PC-9 (cell line): Measurements from ENCODE around the gene EDAR. TPM values are rescaled to one million over a fixed set of nuclear protein-coding genes. Genes with fewer than 3 reads are reported as not detected.

Source experiments
- BruUV-seq: library from RNA; stranded (reverse); fragments of 400-500 nt; replicated peaks from 2 replicates; lab custom pipeline; 2021; lab: Mats Ljungman, UMichigan
- CTCF ChIA-PET: fragments of 300-600 bp; sonication (Branson Sonifier 250); formaldehyde crosslinking; loops from one replicate; lab custom pipeline; 2022; ENCODE audit warnings: antibody characterized with exemption; lab: Charles Lee
- POLR2A ChIA-PET: fragments of 300-600 bp; sonication (Branson Sonifier 250); formaldehyde crosslinking; loops from one replicate; lab custom pipeline; 2022; ENCODE audit warnings: antibody characterized with exemption; ENCODE audit not compliant: unreplicated experiment; lab: Charles Lee
- DNase-seq, 2 experiments: peaks; one replicate each; pipeline versions ENCODE4 v3.0.0 to v3.0.0-alpha.2; 2015 to 2022; ENCODE audit warnings: mixed read lengths in 1 of 2
- H2AFZ ChIP-seq: fragments of 200-600 bp; sonication (generic); 2 replicates; pipeline ENCODE4 v1.8.1; 2017; ENCODE audit warnings: antibody characterized with exemption
- H3F3A ChIP-seq: fragments of 200-600 bp; sonication (generic); 2 replicates; pipeline ENCODE4 v1.8.1; 2017; ENCODE audit warnings: antibody characterized with exemption, mild to moderate bottlenecking, low read depth; ENCODE audit not compliant: insufficient read depth
- H3K27ac ChIP-seq: fragments of 200-600 bp; sonication (generic); 2 replicates; pipeline ENCODE4 v1.6.1; 2016; ENCODE audit warnings: mixed run types
- H3K27me3 ChIP-seq: fragments of 200-600 bp; sonication (generic); 2 replicates; pipeline ENCODE4 v1.6.1; 2016; ENCODE audit warnings: low read depth, mixed run types; ENCODE audit not compliant: insufficient read depth
- H3K36me3 ChIP-seq: fragments of 200-600 bp; sonication (generic); 2 replicates; pipeline ENCODE4 v1.6.1; 2016; ENCODE audit warnings: low read depth, mixed run types
- H3K4me1 ChIP-seq: fragments of 200-600 bp; sonication (generic); replicated peaks from 2 replicates; pipeline ENCODE4 v1.6.1; 2016; ENCODE audit warnings: mixed run types; ENCODE audit not compliant: insufficient read depth
- H3K4me2 ChIP-seq: fragments of 200-600 bp; sonication (generic); 2 replicates; pipeline ENCODE4 v1.6.1; 2017; ENCODE audit warnings: mixed run types
- H3K4me3 ChIP-seq: fragments of 200-600 bp; sonication (generic); 2 replicates; pipeline ENCODE4 v1.6.1; 2016; ENCODE audit warnings: mixed run types
- H3K79me2 ChIP-seq: fragments of 200-600 bp; sonication (generic); 2 replicates; pipeline ENCODE4 v1.6.1; 2017; ENCODE audit warnings: low read depth, mixed run types
- H3K9me2 ChIP-seq: fragments of 200-600 bp; sonication (generic); 2 replicates; pipeline ENCODE4 v1.8.1; 2017; ENCODE audit warnings: mild to moderate bottlenecking; ENCODE audit not compliant: insufficient read depth
- H3K9me3 ChIP-seq: fragments of 200-600 bp; sonication (generic); 2 replicates; pipeline ENCODE4 v1.8.1; 2016; ENCODE audit warnings: low read depth; ENCODE audit not compliant: insufficient read depth
- H4K20me1 ChIP-seq: fragments of 200-600 bp; sonication (generic); 2 replicates; pipeline ENCODE4 v1.8.1; 2017; ENCODE audit not compliant: insufficient read depth
- EZH2 ChIP-seq: fragments of 200-600 bp; sonication (generic); IDR thresholded peaks from 2 replicates; pipeline ENCODE4 v1.8.0; 2017; ENCODE audit warnings: antibody characterized with exemption, low read depth
- intact Hi-C: fragments of 100-400 bp; cut with micrococcal nuclease; formaldehyde crosslinking; loops from one replicate; pipeline ENCODE4 v1.10.0; 2022; ENCODE audit not compliant: unreplicated experiment
- total RNA-seq: library from RNA; stranded (reverse); gene quantifications from 2 replicates; pipeline ENCODE4 v1.2.3, GENCODE V29; 2021
- TF ChIP-seq, protein P1 (sequence below): fragments of 200-600 bp; sonication (generic); conservative IDR thresholded peaks from 2 replicates; pipeline ENCODE4 v1.6.1; 2017; ENCODE audit warnings: mixed run types, antibody characterized with exemption, mild to moderate bottlenecking, moderate library complexity

EDAR gene
- total RNA-seq, 1 experiment from 2014 or later, result not detected

DNA sequence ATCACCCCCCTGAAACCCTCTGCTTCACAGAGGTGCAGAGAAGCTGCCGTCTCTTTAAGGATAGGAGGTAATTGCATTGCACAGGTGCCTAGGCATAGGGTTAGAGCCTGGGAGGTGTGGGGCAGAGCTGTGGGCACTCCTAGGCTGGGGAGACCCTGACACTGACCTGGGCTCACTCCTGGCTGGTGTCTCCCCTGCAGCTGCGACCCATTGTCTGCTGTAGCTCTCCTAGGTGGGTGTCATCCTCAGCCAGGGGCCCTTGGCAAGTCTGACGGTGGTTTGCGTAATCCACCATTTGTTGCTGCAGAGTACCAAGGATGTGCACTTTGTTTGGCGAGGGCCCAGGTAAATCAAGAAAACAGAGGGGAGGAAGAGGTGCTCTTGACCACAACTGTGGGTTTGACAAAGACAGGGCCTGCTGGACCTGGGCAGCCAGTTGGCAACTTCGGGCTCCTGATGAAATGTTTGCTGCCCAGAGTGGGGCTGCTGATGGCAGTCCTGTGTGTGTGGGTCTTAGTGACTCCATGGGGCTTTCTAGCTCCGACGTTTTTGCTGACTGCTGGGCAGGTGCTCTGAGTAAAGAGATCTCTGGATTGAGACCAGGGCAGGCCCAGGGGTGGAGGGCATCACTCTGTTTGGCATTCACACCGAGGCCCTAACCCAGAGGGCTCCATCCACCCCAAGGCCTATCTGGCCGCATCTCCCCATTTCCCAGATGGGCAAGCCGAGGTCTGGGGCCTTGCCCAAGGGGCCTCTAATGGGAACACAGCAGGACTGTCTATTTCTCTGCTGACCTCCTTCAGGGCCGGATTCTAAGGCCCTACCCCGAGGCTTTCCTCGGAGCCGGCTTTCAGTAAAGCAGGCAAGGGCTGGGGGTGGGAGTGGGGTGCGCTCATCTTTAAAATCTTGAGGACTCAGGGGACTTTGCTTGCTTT lies 67.7 kb downstream of the EDAR start:
- H3K36me3 ChIP-seq, result no peaks in the 10 kb centered on the region
- intact Hi-C loops, result no loop called here
- TF ChIP-seq, protein P1, sequence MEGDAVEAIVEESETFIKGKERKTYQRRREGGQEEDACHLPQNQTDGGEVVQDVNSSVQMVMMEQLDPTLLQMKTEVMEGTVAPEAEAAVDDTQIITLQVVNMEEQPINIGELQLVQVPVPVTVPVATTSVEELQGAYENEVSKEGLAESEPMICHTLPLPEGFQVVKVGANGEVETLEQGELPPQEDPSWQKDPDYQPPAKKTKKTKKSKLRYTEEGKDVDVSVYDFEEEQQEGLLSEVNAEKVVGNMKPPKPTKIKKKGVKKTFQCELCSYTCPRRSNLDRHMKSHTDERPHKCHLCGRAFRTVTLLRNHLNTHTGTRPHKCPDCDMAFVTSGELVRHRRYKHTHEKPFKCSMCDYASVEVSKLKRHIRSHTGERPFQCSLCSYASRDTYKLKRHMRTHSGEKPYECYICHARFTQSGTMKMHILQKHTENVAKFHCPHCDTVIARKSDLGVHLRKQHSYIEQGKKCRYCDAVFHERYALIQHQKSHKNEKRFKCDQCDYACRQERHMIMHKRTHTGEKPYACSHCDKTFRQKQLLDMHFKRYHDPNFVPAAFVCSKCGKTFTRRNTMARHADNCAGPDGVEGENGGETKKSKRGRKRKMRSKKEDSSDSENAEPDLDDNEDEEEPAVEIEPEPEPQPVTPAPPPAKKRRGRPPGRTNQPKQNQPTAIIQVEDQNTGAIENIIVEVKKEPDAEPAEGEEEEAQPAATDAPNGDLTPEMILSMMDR, result no peak
- TF ChIP-seq EZH2, result no peak
- no peaks in the 10 kb centered on the region for H3K9me2 ChIP-seq
- no peak overlapping the region for H2AFZ ChIP-seq
- H3K27me3 ChIP-seq, result no peaks in the 10 kb centered on the region
- BruUV-seq, result no TSS peak
- no peak overlapping the region for H3K27ac ChIP-seq
- H3K79me2 ChIP-seq, result no peaks in the 10 kb centered on the region
- H3F3A ChIP-seq, result peaks cover 10% of the 10 kb centered on the region; the same call in 1 of the 2 replicates
- H3K4me1 ChIP-seq, result peaks cover 28% of the 10 kb centered on the region
- DNase-seq, result no peak
- ChIA-PET CTCF (interaction anchor here (0.6 kb wide), 1 partner anchor 164 kb away, joined by 3 read pairs; no protein-coding TSS in a partner anchor), POLR2A (no interaction called here)
- no peak overlapping the region for H3K4me3 ChIP-seq
- H4K20me1 ChIP-seq, result no peaks in the 10 kb centered on the region
- H3K4me2 ChIP-seq, result peak overlapping the region; percentile 47; the same call in 1 of the 2 replicates
- H3K9me3 ChIP-seq, result no peaks in the 10 kb centered on the region

DNA sequence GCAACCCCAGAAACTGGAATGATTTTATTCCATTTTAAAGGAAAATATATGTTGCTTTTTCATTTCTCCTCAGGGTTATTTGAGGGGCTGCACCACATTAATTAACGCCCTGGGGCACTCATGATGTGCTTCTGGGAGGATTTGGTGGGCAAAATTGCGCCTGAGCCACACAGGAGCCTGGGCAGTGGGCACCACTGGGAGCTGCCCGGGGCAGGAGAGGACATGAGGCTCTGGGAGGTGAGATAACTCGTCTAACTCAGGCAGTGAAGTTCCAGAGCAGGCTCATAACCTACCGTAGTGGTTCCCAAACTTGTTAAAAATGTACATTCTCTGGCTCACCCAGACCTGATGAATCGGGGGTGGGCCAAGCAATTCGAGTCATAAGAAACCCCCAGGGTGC lies 68.3 kb downstream of the EDAR start:
- TF ChIP-seq EZH2, result no peak
- TF ChIP-seq, protein P1, result no peak
- H3K4me3 ChIP-seq, result no peak overlapping the region
- H3K4me2 ChIP-seq, result no peak overlapping the region
- no TSS peak for BruUV-seq
- peaks cover 28% of the 10 kb centered on the region for H3K4me1 ChIP-seq
- ChIA-PET CTCF (no interaction called here), POLR2A (no interaction called here)
- H3K9me3 ChIP-seq, result no peaks in the 10 kb centered on the region
- no peak overlapping the region for H3K27ac ChIP-seq
- H3F3A ChIP-seq, result peaks cover 10% of the 10 kb centered on the region; the same call in 1 of the 2 replicates
- no peaks in the 10 kb centered on the region for H3K9me2 ChIP-seq
- intact Hi-C loops, result no loop called here
- DNase-seq, result no peak
- no peaks in the 10 kb centered on the region for H3K27me3 ChIP-seq
- no peaks in the 10 kb centered on the region for H4K20me1 ChIP-seq
- H3K79me2 ChIP-seq, result no peaks in the 10 kb centered on the region
- H2AFZ ChIP-seq, result no peak overlapping the region
- H3K36me3 ChIP-seq, result no peaks in the 10 kb centered on the region

DNA sequence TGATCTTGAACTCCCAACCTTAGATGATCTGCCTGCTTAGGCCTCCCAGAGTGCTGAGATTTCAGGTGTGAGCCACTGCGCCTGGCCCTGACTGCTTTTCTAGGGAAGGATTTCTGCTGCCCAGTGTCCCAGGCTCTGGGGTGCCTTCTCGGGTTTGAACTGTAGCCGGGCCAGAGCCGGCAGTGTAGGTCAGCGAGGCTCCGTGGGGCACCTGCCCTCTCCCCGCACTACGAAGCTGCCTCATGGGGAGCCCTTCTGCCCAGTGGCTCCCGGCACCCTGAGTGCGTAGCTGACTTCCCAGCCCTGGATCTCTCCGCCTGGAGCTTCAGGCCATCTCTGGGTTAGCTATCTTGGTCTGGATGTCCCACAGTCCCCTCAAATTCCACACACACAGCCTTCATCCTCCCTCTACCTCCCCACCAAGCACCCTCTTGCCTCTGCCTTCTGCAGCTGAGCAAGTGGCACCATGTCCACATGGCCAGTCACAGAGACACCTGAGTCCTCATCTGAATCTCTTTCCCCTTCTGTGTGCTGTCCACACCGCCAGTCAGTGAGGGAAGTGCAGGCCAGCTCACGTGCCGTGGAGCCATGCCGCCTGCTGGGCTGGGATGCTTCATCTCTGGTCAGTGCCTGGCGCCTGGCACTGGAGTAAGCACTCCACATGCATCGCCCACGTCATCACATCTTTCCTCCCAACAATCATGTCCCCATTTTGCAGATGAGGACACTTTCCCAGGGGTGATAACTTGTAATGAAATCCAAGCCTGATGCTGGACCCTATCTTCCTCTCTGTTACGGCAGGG lies 69.2 kb downstream of the EDAR start:
- Histone ChIP-seq H3K4me3 (no peak overlapping the region), H3K9me3 (no peaks in the 10 kb centered on the region), H3K4me1 (peaks cover 28% of the 10 kb centered on the region), H3K4me2 (no peak overlapping the region), H3K27ac (no peak overlapping the region), H3K36me3 (no peaks in the 10 kb centered on the region), H2AFZ (no peak overlapping the region), H4K20me1 (no peaks in the 10 kb centered on the region), H3F3A (peaks cover 10% of the 10 kb centered on the region; the same call in 1 of the 2 replicates), H3K9me2 (no peaks in the 10 kb centered on the region), H3K79me2 (no peaks in the 10 kb centered on the region), H3K27me3 (no peaks in the 10 kb centered on the region)
- intact Hi-C loops, result no loop called here
- no TSS peak for BruUV-seq
- CTCF ChIA-PET, result no interaction called here
- DNase-seq, result no peak
- TF ChIP-seq, protein P1, result no peak
- TF ChIP-seq EZH2, result no peak
- POLR2A ChIA-PET, result no interaction called here
